HG03066 (cell line): ENCODE measurements around the gene KRTAP10-11.
"Not testable (repeated sequence)": the region's sequence is repeated elsewhere in the genome, so short reads cannot be mapped to it uniquely, and the experiment has no call there.

Experiments
- ATAC-seq: cut with Tn5 transposase; IDR thresholded peaks from one replicate; pipeline ENCODE4 v1.9.1; 2021; ENCODE audit warnings: low read depth; ENCODE audit not compliant: unreplicated experiment

Gene KRTAP10-11

DNA sequence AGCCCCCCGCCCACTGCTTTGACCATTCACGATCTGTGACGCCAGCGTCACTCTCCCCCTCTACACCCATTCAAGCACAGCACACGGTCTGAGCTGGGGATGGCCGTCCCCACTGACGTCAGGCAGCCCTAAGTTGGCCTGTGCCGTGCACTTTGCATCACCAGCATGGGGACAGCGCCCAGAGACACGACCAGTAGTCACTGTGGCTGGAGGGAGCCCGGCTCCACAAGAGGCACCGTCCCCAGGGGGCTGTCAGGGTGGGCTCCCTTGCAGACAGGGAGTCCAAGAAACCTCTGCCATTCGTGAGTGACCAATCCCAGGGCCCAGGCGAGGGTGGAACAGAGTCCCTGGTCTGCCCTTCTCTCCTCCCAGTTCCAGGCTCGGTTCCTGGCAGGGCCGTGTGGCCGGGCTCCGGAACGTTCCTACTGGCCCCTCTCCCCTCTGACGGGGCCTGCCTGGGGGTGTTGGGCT is 32.0 kb upstream of the KRTAP10-11 start:
- ATAC-seq = no peak

- ATAC-seq = no peak
Measured at GRCh38 chr21:44614961-44615391, 31.2 kb upstream of the KRTAP10-11 start.

DNA sequence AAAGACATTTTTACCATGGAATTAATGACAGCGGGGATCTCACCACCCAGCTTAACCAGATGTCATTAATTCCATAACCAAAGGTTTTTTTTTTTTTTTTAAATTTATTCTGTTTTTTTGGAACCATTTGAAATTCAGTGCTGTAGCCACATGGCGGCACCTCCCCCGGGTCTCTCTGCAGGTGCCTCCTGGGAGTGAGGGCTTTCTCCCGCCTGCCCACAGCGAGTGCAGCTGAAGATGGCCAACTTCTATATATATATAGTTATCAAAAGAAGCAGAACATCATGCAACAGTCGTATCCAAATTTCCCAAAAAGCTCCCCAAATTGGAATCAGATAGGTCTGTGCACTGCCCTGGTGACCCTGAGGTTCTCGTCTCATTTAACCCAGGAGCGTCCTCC is 30.7 kb upstream of the KRTAP10-11 start:
- ATAC-seq = no peak

DNA sequence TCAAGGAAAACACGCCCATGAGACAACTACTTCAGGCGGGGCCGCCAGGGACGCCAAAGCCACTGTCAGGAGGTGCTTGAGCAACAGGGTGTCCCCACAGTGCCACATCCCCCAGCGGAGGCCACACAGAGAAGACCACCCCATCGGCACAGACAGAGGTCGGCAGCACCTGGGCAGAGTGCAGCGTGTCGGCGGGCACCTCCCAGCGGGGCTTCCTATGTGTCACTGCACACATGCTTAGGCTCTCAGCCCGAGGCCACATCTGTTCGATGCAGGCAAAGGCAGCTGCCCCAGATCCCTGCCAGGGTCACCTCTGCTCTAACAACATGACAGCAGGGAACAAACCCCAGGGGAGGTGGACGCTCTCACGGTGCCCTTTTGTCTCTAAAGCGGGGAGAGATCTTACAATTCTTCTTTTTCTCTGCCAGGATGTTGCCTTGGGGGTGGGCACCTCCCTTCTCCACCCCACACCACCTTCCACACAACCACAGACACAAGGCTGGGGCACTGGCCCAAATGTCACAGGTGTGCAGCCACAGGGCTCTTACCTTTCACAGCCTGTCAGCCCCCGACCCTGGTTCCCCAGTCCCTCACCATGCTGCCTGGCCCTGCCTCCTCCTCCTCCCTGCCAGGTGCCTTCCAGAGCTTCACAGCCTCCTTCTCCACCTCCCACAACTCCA is 30.2 kb upstream of the KRTAP10-11 start:
- no peak for ATAC-seq

- no peak for ATAC-seq
Measured at GRCh38 chr21:44616591-44616926, 29.7 kb upstream of the KRTAP10-11 start.

GRCh38 chr21:44617071-44617501 is 29.1 kb upstream of the KRTAP10-11 start:
- ATAC-seq = no peak

GRCh38 chr21:44618504-44618903 is 27.7 kb upstream of the KRTAP10-11 start:
- no peak for ATAC-seq

DNA sequence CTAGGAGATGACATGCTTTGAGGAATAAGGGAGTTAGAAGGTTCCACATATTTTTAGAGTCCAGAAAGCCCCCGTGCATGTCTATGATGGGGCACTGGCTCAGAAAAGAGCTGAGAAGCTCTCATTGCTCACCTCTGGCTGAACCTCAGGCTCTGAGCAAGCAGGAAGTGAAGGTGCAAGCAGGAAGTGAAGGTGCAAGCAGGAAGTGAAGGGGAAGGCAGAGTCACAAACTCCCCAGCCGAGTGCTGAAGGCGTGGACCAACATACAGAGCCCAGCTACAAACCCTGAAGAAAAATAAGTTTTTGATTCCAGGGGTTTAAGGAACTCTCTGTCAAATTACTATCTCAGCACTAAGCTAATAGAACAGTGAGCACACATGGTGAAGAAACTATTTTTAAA is 27.3 kb upstream of the KRTAP10-11 start:
- ATAC-seq = no peak

DNA sequence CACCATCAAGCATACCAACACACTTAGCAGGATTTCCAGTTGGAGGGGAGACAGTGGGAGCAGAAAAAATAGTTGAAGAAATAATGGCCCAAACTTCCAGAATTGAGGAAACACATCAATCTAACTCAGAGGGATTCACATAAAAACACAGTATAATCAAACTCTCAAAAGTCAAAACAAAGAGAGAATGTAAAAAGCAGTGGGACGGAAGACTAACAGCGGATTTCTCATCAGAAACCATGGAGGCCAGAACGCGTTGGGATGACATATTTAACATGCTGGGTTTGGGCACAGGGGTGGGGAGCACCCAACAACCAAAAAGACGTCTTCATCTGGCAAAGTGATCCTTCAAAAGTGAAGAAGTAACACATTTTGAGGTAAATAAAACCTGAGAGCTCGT is 26.3 kb upstream of the KRTAP10-11 start:
- no peak for ATAC-seq

DNA sequence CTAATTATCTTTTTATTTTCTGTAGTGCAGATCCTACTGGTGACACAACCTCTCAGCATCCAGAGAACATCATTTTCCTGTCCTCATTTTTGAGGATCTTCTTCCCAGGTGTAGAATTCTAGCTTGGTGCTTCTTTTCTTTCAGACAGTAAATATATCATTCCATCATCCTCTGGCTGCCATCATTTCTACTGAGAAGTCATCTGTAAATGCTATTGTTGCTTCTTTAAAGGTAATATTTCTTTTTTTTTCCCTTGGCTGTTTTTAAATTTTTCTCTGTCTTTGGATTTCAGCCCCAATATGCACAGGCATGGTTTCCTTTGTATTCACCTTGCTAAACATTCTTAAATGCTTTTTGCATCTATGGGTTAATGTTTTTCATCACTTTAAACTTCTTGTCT is 22.6 kb upstream of the KRTAP10-11 start:
- no peak for ATAC-seq

GRCh38 chr21:44625756-44626155 is 20.5 kb upstream of the KRTAP10-11 start:
- no peak for ATAC-seq

DNA sequence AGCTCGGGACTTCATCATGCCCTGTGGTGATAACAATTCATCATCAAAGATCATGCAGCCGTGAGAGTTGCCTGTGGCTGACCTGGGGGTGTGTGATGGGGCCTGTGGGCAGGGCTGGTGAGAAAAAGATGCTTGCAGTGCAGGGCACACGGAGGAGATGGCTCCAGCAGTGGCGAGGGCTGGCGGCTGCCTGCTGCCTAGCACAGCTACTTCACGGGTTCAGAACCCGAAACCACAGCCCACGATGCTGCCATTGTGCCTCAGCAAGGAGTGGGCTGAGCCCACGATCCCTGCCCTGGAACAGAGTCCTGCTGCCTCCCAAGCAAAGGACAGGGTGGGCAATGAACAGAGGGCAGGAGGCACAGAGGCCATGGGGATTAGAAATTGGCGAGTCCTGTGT is 20.0 kb upstream of the KRTAP10-11 start:
- ATAC-seq = no peak

DNA sequence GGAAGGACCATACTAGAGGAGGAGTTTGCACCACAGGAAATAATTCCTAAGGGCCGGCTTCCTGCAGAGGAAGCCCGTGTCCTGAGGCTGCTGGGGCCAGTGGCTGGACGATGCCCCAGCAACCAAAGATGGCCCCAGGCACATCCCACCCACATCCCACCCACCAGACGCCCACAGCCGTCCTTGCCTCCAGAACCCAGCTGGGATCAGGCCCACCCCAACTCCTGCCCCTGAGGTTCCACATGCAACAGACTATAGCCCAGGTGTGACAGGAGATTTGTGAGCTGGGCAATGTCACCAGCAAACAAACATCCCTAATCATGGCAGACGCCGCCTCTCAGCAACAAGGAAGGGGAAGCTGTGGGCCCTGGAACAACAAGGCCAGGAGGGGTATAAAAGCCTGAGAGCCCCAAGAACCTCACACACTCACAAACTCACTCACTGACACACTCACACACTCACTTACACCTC is 19.5 kb upstream of the KRTAP10-11 start, which contains the start of gene KRTAP10-9:
KRTAP10-9 (plus strand) TSS at position 421 of the 471 bp plus-strand sequence. CDS start 79 bp downstream, outside the sequence.
- no peak for ATAC-seq

GRCh38 chr21:44627181-44627822 is 18.9 kb upstream of the KRTAP10-11 start:
- not testable (repeated sequence) for ATAC-seq

- not testable (repeated sequence) for ATAC-seq
Measured at GRCh38 chr21:44627831-44628233, 18.4 kb upstream of the KRTAP10-11 start.

DNA sequence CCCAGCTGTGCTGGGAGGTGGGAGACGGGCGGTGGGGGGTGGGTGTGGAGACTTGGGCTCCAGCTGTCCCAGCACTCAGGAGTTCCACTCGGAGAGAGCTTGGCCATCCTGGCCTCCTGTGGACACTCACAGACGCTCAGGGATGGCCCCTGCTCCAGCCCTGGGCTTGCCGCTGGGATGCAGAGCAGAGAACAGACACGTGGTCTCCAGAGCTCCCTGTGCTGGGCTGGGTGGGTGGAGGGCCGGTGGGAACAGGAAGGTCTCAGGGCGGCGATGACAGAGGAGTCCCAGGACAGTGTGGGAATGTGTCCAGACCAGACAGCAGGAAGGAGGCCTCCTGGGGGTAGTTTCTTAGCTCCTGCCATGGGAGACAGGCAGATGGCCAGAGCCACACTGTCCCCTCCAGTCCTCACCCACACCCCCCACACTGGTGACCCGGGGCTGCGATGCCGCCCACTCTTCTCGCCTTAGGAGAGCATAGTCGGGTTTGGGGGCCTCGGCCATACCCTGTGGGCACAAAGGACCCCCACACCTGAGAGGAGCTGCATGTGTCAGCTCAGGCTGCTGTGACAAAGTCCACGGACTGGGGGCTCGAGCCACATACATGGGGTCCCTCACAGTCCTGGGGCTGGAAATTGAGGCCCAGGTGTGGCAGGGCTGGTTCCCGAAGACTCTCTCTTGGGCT is 17.4 kb upstream of the KRTAP10-11 start:
- ATAC-seq = no peak

DNA sequence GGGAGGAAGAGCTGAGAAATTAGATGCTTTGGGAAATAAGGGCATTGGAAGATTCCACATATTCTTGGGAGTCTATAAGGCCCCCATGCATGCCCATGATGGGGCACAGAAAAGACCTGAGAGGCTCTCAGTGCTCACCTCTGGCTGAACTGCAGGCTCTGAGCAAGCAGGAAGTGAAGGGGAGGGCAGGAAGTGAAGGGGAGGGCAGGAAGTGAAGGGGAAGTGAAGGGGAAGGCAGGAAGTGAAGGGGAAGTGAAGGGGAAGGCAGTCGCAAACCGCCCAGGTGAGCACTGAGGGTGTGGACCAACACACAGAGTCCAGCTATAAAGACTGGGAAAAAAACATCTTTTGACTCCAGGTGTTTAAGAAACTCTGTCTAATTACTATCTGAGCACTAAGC is 15.8 kb upstream of the KRTAP10-11 start:
- no peak for ATAC-seq

GRCh38 chr21:44632067-44632466 is 14.1 kb upstream of the KRTAP10-11 start:
- no peak for ATAC-seq

GRCh38 chr21:44636209-44637017 is 9.8 kb upstream of the KRTAP10-11 start:
- ATAC-seq = no peak

DNA sequence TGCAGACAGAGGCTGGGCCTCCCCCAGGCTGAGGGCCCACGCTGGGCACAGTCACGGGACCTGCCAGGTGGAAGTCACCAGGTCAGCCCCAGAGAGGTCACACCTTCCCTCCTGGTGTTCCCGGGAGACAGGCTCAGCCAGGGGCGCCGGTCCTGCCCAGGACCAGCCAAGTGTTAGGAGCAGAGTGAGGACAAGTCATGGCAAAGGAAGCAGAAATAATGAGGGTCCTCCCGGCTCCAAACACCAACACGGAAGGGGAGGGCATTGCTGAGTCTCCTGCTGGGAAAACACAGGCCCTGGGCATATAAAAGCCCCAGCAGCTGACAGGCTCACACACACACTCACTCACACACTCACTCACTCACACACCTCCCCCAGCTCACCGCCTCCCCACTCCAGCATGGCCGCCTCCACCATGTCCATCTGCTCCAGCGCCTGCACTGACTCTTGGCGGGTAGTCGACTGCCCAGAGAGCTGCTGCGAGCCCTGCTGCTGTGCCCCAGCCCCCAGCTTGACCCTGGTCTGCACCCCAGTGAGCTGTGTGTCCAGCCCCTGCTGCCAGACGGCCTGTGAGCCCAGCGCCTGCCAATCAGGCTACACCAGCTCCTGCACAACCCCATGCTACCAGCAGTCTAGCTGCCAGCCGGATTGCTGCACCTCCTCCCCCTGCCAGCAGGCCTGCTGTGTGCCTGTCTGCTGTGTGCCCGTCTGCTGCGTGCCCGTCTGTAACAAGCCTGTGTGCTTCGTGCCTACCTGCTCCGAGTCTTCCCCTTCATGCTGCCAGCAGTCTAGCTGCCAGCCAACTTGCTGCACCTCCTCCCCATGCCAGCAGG is 9.0 kb upstream of the KRTAP10-11 start, which contains the start of gene KRTAP10-10:
KRTAP10-10 (plus strand) TSS at position 339 of the 833 bp plus-strand sequence; CDS start at position 401, 62 bp downstream.
- ATAC-seq = no peak
